ENCODE measurements around the gene SNTG2.

DNA sequence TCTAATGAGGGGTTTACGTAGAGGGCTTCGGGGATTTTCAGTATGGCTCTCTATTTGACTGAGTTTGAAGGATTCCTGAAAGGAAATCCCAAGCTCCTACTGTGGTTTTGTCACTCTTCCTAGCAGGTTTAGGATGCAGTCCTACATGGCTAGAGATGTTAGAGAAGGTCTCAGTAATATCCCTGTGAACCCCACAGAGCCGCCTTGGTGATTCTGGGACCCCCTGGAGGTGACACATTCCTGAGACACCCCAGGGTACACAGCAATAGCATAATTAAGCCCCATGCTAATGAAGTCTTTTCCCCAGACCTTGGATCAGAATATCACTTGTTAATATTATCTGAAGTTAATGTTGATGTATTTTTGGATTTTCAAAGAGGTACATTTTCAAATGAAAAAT, 103.8 kb downstream of the SNTG2 start:
- TF ChIP-seq CTCF (IDR thresholded peaks at IDR 0.05), result no peak
- no peak for TF ChIP-seq POLR2A (IDR thresholded peaks at IDR 0.05)
